H9 (cell line): Measurements from ENCODE around the gene MICU1. TPM values are rescaled to one million over a fixed set of nuclear protein-coding genes. Genes with fewer than 3 reads are reported as not detected.
A peak's percentile ranks its signal among the peaks of the same experiment; 100 is the strongest.

Experiments used
- DNase-seq: peaks from one replicate; pipeline ENCODE4 v3.0.0-alpha.2; 2017
- H2AFZ ChIP-seq: one replicate; pipeline ENCODE4 v1.6.1; 2013; ENCODE audit warnings: mild to moderate bottlenecking, low read length, control low read depth, moderate library complexity
- H2AK5ac ChIP-seq: 2 replicates; pipeline ENCODE4 v1.6.1; 2013; ENCODE audit warnings: low read length, control low read depth, mixed read lengths; ENCODE audit not compliant: insufficient read length
- H2BK120ac ChIP-seq: one replicate; pipeline ENCODE4 v1.6.1; 2013; ENCODE audit warnings: low read depth, mild to moderate bottlenecking, low read length, control low read depth, inconsistent platforms; ENCODE audit not compliant: poor library complexity, severe bottlenecking
- H2BK12ac ChIP-seq: 2 replicates; pipeline ENCODE4 v1.6.1; 2013; ENCODE audit warnings: low read length, control low read depth, mixed read lengths, low read depth; ENCODE audit not compliant: insufficient read length
- H2BK15ac ChIP-seq: 2 replicates; pipeline ENCODE4 v1.6.1; 2013; ENCODE audit warnings: low read depth, low read length, control low read depth
- H2BK20ac ChIP-seq: one replicate; pipeline ENCODE4 v1.6.1; 2013; ENCODE audit warnings: low read depth, mild to moderate bottlenecking, low read length, control low read depth, inconsistent platforms; ENCODE audit not compliant: poor library complexity, severe bottlenecking
- H2BK5ac ChIP-seq: 2 replicates; pipeline ENCODE4 v1.6.1; 2013; ENCODE audit warnings: low read length, control low read depth, mixed read lengths; ENCODE audit not compliant: insufficient read length
- H3K14ac ChIP-seq: 2 replicates; pipeline ENCODE4 v1.6.1; 2013; ENCODE audit warnings: low read length, control low read depth; ENCODE audit not compliant: insufficient read depth
- H3K18ac ChIP-seq: 2 replicates; pipeline ENCODE4 v1.6.1; 2013; ENCODE audit warnings: low read depth, mild to moderate bottlenecking, mixed read lengths, low read length, control low read depth; ENCODE audit not compliant: insufficient read length
- H3K23ac ChIP-seq: 2 replicates; pipeline ENCODE4 v1.6.1; 2013; ENCODE audit warnings: low read length, control low read depth, mixed read lengths, low read depth; ENCODE audit not compliant: insufficient read length
- H3K23me2 ChIP-seq: 2 replicates; pipeline ENCODE4 v1.6.1; 2013; ENCODE audit warnings: low read depth, mild to moderate bottlenecking, mixed read lengths, low read length, control low read depth; ENCODE audit not compliant: insufficient read length, poor library complexity, severe bottlenecking
- H3K27ac ChIP-seq: 2 replicates; pipeline ENCODE4 v1.5.1; 2013; ENCODE audit warnings: low read length, control low read depth, mixed read lengths, low read depth; ENCODE audit not compliant: insufficient read length
- H3K27me3 ChIP-seq: 2 replicates; pipeline ENCODE4 v1.6.1; 2013; ENCODE audit warnings: low read length, control low read depth, inconsistent platforms; ENCODE audit not compliant: insufficient read depth
- H3K4ac ChIP-seq: 2 replicates; pipeline ENCODE4 v1.6.1; 2013; ENCODE audit warnings: low read depth, mild to moderate bottlenecking, control low read depth, inconsistent platforms, low read length, moderate library complexity
- H3K4me1 ChIP-seq: 2 replicates; pipeline ENCODE4 v1.6.1; 2013; ENCODE audit warnings: low read length, control low read depth, inconsistent platforms; ENCODE audit not compliant: insufficient read depth
- H3K4me2 ChIP-seq: 2 replicates; pipeline ENCODE4 v1.6.1; 2013; ENCODE audit warnings: low read length, control low read depth, mixed read lengths; ENCODE audit not compliant: insufficient read length, insufficient read depth
- H3K56ac ChIP-seq: 2 replicates; pipeline ENCODE4 v1.6.1; 2013; ENCODE audit warnings: low read depth, mild to moderate bottlenecking, mixed read lengths, low read length, control low read depth; ENCODE audit not compliant: insufficient read length
- H3K79me1 ChIP-seq: 2 replicates; pipeline ENCODE4 v1.6.1; 2013; ENCODE audit warnings: low read depth, mild to moderate bottlenecking, moderate library complexity, low read length, control low read depth, inconsistent platforms; ENCODE audit not compliant: insufficient read depth, poor library complexity, severe bottlenecking
- H3K79me2 ChIP-seq: 2 replicates; pipeline ENCODE4 v1.6.1; 2013; ENCODE audit warnings: low read length, control low read depth, inconsistent platforms; ENCODE audit not compliant: insufficient read depth
- H3K9ac ChIP-seq: 2 replicates; pipeline ENCODE4 v1.6.1; 2013; ENCODE audit warnings: low read length, control low read depth, mixed read lengths; ENCODE audit not compliant: insufficient read length; ENCODE audit errors: extremely low read depth
- H3K9me3 ChIP-seq: one replicate; pipeline ENCODE4 v1.6.1; 2013; ENCODE audit warnings: low read depth, low read length, inconsistent platforms; ENCODE audit not compliant: control insufficient read depth
- H3T11ph ChIP-seq: one replicate; pipeline ENCODE4 v1.6.1; 2013; ENCODE audit warnings: mild to moderate bottlenecking, low read length, control low read depth, inconsistent platforms
- H4K20me1 ChIP-seq: one replicate; pipeline ENCODE4 v1.6.1; 2013; ENCODE audit not compliant: control insufficient read depth, insufficient read length, insufficient read depth
- H4K5ac ChIP-seq: 2 replicates; pipeline ENCODE4 v1.6.1; 2013; ENCODE audit warnings: low read depth, mild to moderate bottlenecking, mixed read lengths, low read length, control low read depth; ENCODE audit not compliant: insufficient read length
- H4K8ac ChIP-seq: replicated peaks from 2 replicates; pipeline ENCODE4 v1.6.1; 2013; ENCODE audit warnings: low read length, control low read depth, mixed read lengths, low read depth; ENCODE audit not compliant: insufficient read length
- H4K91ac ChIP-seq: 2 replicates; pipeline ENCODE4 v1.6.1; 2013; ENCODE audit warnings: low read depth, mild to moderate bottlenecking, moderate library complexity, mixed read lengths, low read length, control low read depth; ENCODE audit not compliant: insufficient read length
- H3K27ac Mint-ChIP-seq, 3 experiments: 2 replicates in 2 of 3; 3 replicates in 1 of 3; pipeline ENCODE4 v1.8.0; 2020 to 2021; ENCODE audit warnings: mixed read lengths in 3 of 3, mild to moderate bottlenecking in 1 of 3, moderate library complexity in 1 of 3
- H3K27me3 Mint-ChIP-seq: 2 replicates; pipeline ENCODE4 v1.8.0; 2021; ENCODE audit warnings: low read depth, mild to moderate bottlenecking, moderate library complexity, mixed read lengths
- H3K36me3 Mint-ChIP-seq, 3 experiments: 2 replicates in 2 of 3; 3 replicates in 1 of 3; pipeline ENCODE4 v1.8.0; 2020 to 2021; ENCODE audit warnings: low read depth in 3 of 3, mixed read lengths in 3 of 3; ENCODE audit not compliant: insufficient read depth in 1 of 3
- H3K4me1 Mint-ChIP-seq, 2 experiments: 2 replicates each; pipeline ENCODE4 v1.8.0; 2020; ENCODE audit warnings: mixed read lengths in 2 of 2
- H3K4me3 Mint-ChIP-seq, 2 experiments: 2 replicates in 1 of 2; 3 replicates in 1 of 2; pipeline ENCODE4 v1.8.0; 2020 to 2021; ENCODE audit warnings: mild to moderate bottlenecking in 2 of 2, mixed read lengths in 2 of 2, moderate library complexity in 1 of 2
- H3K9me3 Mint-ChIP-seq, 2 experiments: 2 replicates in 1 of 2; 3 replicates in 1 of 2; pipeline ENCODE4 v1.8.0; 2020; ENCODE audit warnings: mild to moderate bottlenecking in 2 of 2, mixed read lengths in 2 of 2, moderate library complexity in 1 of 2
- WGBS: extraction: QIAGEN DNeasy Blood & Tissue Kit; methylation state at CpG from one replicate; pipeline ENCODE4 v1.1.7; 2013; ENCODE audit warnings: missing lambda C conversion rate, low lambda C conversion rate, mixed read lengths; ENCODE audit not compliant: insufficient read length; ENCODE audit errors: extremely low coverage; 5-methylcytosine and 5-hydroxymethylcytosine counted together
- total RNA-seq: library from RNA; stranded (reverse); gene quantifications from 2 replicates; pipeline ENCODE4 v1.2.1, GENCODE V29; 2021
- TF ChIP-seq, protein P1 (sequence below): fragments of 200-600 bp; sonication (generic); conservative IDR thresholded peaks from 3 replicates; pipeline ENCODE4 v1.8.0; 2021; ENCODE audit warnings: antibody characterized with exemption, mild to moderate bottlenecking

MICU1 gene
- total RNA-seq, 1 experiment from 2014 or later = 33.2 TPM

DNA sequence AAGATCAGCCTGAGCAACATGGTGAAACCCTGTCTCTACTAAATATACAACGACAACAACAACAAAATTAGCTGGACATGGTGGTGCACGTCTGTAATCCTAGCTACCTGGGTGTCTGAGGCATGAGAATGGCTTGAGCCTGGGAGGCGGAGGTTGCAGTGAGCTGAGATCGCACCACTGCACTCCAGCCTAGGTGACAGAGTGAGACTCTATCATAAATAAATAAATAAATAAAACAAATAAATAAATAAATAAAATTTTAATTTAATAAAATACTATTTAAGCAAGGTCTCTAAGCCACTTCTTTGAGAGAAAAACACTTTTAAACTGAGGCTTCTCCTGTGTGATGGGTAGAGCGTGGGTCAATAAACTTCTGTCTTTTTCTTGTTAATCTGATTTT is 38.3 kb downstream of the MICU1 start:
- H3K4me2 ChIP-seq = no peak overlapping the region
- H3K18ac ChIP-seq = no peak overlapping the region
- WGBS = no CpG with 5 or more reads among the region's 5 CpGs
- no peak overlapping the region for H3K4me3 Mint-ChIP-seq
- no peaks in the 10 kb centered on the region for H3K27me3 Mint-ChIP-seq
- peaks cover 9 to 11% of the 10 kb centered on the region in 2 experiments for H3K4me1 Mint-ChIP-seq
- no peak overlapping the region for H2BK20ac ChIP-seq
- H3K9me3 Mint-ChIP-seq = peaks cover 0 to 4% of the 10 kb centered on the region in 2 experiments; a peak in 2 of 5 replicates
- no peak overlapping the region for H4K8ac ChIP-seq
- no peaks in the 10 kb centered on the region for H3K9me3 ChIP-seq
- H3K27me3 ChIP-seq = no peaks in the 10 kb centered on the region
- no peak overlapping the region for H2BK12ac ChIP-seq
- no peak overlapping the region for H4K91ac ChIP-seq
- H2BK120ac ChIP-seq = no peak overlapping the region
- H3K9ac ChIP-seq = no peak overlapping the region
- H3T11ph ChIP-seq = no peak overlapping the region
- no peak overlapping the region for H2AK5ac ChIP-seq
- H4K5ac ChIP-seq = no peak overlapping the region
- H4K20me1 ChIP-seq = no peaks in the 10 kb centered on the region
- H3K4me1 ChIP-seq = no peaks in the 10 kb centered on the region
- no peak overlapping the region for H3K23ac ChIP-seq
- H3K79me2 ChIP-seq = no peaks in the 10 kb centered on the region; the same call in 1 of the 2 replicates
- H3K27ac ChIP-seq = no peak overlapping the region
- H3K4ac ChIP-seq = no peak overlapping the region
- no peak overlapping the region for H3K56ac ChIP-seq
- no peak overlapping the region for H2BK15ac ChIP-seq
- no peaks in the 10 kb centered on the region for H3K79me1 ChIP-seq
- TF ChIP-seq, protein P1, sequence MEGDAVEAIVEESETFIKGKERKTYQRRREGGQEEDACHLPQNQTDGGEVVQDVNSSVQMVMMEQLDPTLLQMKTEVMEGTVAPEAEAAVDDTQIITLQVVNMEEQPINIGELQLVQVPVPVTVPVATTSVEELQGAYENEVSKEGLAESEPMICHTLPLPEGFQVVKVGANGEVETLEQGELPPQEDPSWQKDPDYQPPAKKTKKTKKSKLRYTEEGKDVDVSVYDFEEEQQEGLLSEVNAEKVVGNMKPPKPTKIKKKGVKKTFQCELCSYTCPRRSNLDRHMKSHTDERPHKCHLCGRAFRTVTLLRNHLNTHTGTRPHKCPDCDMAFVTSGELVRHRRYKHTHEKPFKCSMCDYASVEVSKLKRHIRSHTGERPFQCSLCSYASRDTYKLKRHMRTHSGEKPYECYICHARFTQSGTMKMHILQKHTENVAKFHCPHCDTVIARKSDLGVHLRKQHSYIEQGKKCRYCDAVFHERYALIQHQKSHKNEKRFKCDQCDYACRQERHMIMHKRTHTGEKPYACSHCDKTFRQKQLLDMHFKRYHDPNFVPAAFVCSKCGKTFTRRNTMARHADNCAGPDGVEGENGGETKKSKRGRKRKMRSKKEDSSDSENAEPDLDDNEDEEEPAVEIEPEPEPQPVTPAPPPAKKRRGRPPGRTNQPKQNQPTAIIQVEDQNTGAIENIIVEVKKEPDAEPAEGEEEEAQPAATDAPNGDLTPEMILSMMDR = no peak
- peak overlapping the region; percentile 27 to 87 (median 56); a peak in 3 of 7 replicates for H3K27ac Mint-ChIP-seq
- no peak for DNase-seq
- H2AFZ ChIP-seq = no peak overlapping the region
- H3K36me3 Mint-ChIP-seq = peaks cover 0 to 4% (median 3%) of the 10 kb centered on the region in 3 experiments; a peak in 5 of 7 replicates
- H3K14ac ChIP-seq = no peak overlapping the region
- no peak overlapping the region for H2BK5ac ChIP-seq
- no peaks in the 10 kb centered on the region for H3K23me2 ChIP-seq
